A673 (cell line): ENCODE data around the gene INPP4A. TPM values are rescaled to one million over a fixed set of nuclear protein-coding genes. Genes with fewer than 3 reads are reported as not detected.

Experiments used
- BruUV-seq: library from RNA; stranded (reverse); fragments of 400-500 nt; replicated peaks from 2 replicates; lab custom pipeline; 2021; lab: Mats Ljungman, UMichigan
- CTCF ChIA-PET: fragments of 300-600 bp; sonication (Branson Sonifier 250); formaldehyde crosslinking; loops from one replicate; lab custom pipeline; 2022; ENCODE audit warnings: antibody characterized with exemption; lab: Charles Lee
- POLR2A ChIA-PET: fragments of 300-600 bp; sonication (Branson Sonifier 250); formaldehyde crosslinking; loops from one replicate; lab custom pipeline; 2022; ENCODE audit warnings: antibody characterized with exemption; ENCODE audit not compliant: low non-redundant PET; lab: Charles Lee
- DNase-seq: peaks from one replicate; pipeline ENCODE4 v3.0.0-alpha.2; 2015; ENCODE audit warnings: low spot score
- H3K27ac ChIP-seq: fragments of 200-600 bp; sonication (generic); 2 replicates; pipeline ENCODE4 v1.5.1; 2016; ENCODE audit warnings: mixed run types, low read depth, mild to moderate bottlenecking, mixed read lengths, antibody characterized with exemption, low read length; ENCODE audit not compliant: poor library complexity, severe bottlenecking
- H3K27me3 ChIP-seq: fragments of 200-600 bp; sonication (generic); replicated peaks from 2 replicates; pipeline ENCODE4 v1.6.1; 2017; ENCODE audit warnings: mixed run types, low read depth, mild to moderate bottlenecking, mixed read lengths, antibody characterized with exemption, low read length; ENCODE audit not compliant: insufficient read depth, poor library complexity
- H3K36me3 ChIP-seq: fragments of 200-600 bp; sonication (generic); 2 replicates; pipeline ENCODE4 v1.6.1; 2016; ENCODE audit warnings: mixed run types, mild to moderate bottlenecking, mixed read lengths, antibody characterized with exemption, low read length; ENCODE audit not compliant: insufficient read depth, poor library complexity, severe bottlenecking
- H3K4me1 ChIP-seq: fragments of 200-600 bp; sonication (generic); 2 replicates; pipeline ENCODE4 v1.6.1; 2017; ENCODE audit warnings: mixed run types, mild to moderate bottlenecking, mixed read lengths, antibody characterized with exemption, low read length; ENCODE audit not compliant: insufficient read depth, poor library complexity, severe bottlenecking
- H3K4me3 ChIP-seq: fragments of 200-600 bp; sonication (generic); 2 replicates; pipeline ENCODE4 v1.5.1; 2016; ENCODE audit warnings: low read depth, mixed run types, mild to moderate bottlenecking, mixed read lengths, low read length; ENCODE audit not compliant: poor library complexity, severe bottlenecking
- H3K9me3 ChIP-seq: fragments of 200-600 bp; sonication (generic); 2 replicates; pipeline ENCODE4 v1.6.1; 2016; ENCODE audit warnings: mixed run types, low read depth, mild to moderate bottlenecking, mixed read lengths, antibody characterized with exemption, low read length; ENCODE audit not compliant: poor library complexity, severe bottlenecking
- EZH2 ChIP-seq: fragments of 200-600 bp; sonication (generic); IDR thresholded peaks from 2 replicates; pipeline ENCODE4 v1.6.1; 2017; ENCODE audit warnings: borderline replicate concordance, low read depth, mild to moderate bottlenecking, mixed read lengths, antibody characterized with exemption, low read length; ENCODE audit not compliant: poor library complexity, severe bottlenecking
- intact Hi-C: fragments of 100-400 bp; cut with micrococcal nuclease; formaldehyde crosslinking; loops from one replicate; pipeline ENCODE4 v1.10.0; 2022; ENCODE audit not compliant: unreplicated experiment
- total RNA-seq: library from RNA; stranded (reverse); gene quantifications from 2 replicates; pipeline ENCODE4 v1.2.3, GENCODE V29; 2021
- TF ChIP-seq, protein P1 (sequence below): fragments of 300-800, 200-600 bp; sonication (generic); conservative IDR thresholded peaks from 2 replicates; pipeline ENCODE4 v1.5.1; 2017; ENCODE audit warnings: low read depth, mild to moderate bottlenecking, antibody characterized with exemption, low read length, moderate library complexity, mixed read lengths

The INPP4A gene
- total RNA-seq, 1 experiment from 2014 or later: 33.5 TPM

- intact Hi-C loops: no loop called here
- CTCF ChIA-PET: no interaction called here
- no peaks in the 10 kb centered on the region for H3K36me3 ChIP-seq
- TF ChIP-seq EZH2: no peak
- TF ChIP-seq, protein P1, sequence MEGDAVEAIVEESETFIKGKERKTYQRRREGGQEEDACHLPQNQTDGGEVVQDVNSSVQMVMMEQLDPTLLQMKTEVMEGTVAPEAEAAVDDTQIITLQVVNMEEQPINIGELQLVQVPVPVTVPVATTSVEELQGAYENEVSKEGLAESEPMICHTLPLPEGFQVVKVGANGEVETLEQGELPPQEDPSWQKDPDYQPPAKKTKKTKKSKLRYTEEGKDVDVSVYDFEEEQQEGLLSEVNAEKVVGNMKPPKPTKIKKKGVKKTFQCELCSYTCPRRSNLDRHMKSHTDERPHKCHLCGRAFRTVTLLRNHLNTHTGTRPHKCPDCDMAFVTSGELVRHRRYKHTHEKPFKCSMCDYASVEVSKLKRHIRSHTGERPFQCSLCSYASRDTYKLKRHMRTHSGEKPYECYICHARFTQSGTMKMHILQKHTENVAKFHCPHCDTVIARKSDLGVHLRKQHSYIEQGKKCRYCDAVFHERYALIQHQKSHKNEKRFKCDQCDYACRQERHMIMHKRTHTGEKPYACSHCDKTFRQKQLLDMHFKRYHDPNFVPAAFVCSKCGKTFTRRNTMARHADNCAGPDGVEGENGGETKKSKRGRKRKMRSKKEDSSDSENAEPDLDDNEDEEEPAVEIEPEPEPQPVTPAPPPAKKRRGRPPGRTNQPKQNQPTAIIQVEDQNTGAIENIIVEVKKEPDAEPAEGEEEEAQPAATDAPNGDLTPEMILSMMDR: no peak
- no peaks in the 10 kb centered on the region for H3K27me3 ChIP-seq
- POLR2A ChIA-PET: no interaction called here
- H3K4me1 ChIP-seq: peaks cover 8% of the 10 kb centered on the region
- H3K9me3 ChIP-seq: no peaks in the 10 kb centered on the region
- DNase-seq: no peak
- BruUV-seq: no TSS peak
- no peak overlapping the region for H3K27ac ChIP-seq
- no peak overlapping the region for H3K4me3 ChIP-seq
Observed at GRCh38 chr2:98509542-98510321, 65.1 kb downstream of the INPP4A start.

DNA sequence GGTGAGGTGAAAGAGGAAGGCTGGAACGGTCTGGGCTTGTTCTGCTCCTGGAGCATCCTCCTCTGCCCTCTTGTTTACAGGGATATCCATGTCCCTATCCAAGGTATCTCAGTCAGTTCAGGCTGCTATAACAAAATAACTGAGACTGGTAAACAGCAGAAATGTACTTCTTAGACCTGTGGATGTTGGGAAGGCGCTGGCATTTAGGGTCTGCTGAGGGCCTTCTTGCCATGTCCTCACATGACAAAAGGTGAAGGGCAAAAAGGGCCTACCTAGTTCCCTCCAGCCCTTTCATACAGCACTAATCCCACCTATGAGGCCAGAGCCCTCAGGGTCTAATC lies 65.6 kb downstream of the INPP4A start:
- POLR2A ChIA-PET: no interaction called here
- no peaks in the 10 kb centered on the region for H3K9me3 ChIP-seq

DNA sequence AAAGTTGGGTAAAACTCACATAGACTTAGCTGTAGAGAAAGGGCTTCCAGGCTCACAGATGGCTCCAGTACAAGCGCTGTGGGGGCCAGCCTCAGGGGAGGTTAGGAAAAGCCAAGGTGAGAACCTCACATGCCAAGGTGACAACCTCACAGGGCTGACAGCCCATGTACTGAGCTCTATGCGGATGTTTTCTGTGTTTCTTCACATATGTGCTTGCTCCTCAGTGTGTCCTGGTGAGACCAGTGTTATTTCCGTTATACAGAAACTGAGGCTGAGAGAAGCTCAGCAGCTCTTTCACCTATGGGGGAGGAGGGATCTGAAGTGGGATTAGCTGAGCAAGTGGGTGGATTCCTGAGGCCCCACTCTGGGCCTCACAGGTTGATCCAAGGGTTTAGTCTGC lies 67.3 kb downstream of the INPP4A start:
- no TSS peak for BruUV-seq
- CTCF ChIA-PET: no interaction called here
- intact Hi-C loops: no loop called here

More for the DNA sequence above, 65.6 kb downstream of the INPP4A start:
- CTCF ChIA-PET: no interaction called here
- intact Hi-C loops: no loop called here
- Histone ChIP-seq H3K4me3 (no peak overlapping the region), H3K4me1 (peaks cover 9% of the 10 kb centered on the region), H3K36me3 (no peaks in the 10 kb centered on the region), H3K27me3 (no peaks in the 10 kb centered on the region), H3K27ac (no peak overlapping the region)
- no TSS peak for BruUV-seq
- TF ChIP-seq EZH2: no peak
- TF ChIP-seq, protein P1: no peak
- DNase-seq: no peak

More for the DNA sequence above, 67.3 kb downstream of the INPP4A start:
- POLR2A ChIA-PET: no interaction called here
- H3K36me3 ChIP-seq: no peaks in the 10 kb centered on the region
- DNase-seq: no peak
- H3K4me3 ChIP-seq: no peak overlapping the region
- no peaks in the 10 kb centered on the region for H3K27me3 ChIP-seq
- H3K4me1 ChIP-seq: peaks cover 13% of the 10 kb centered on the region
- H3K27ac ChIP-seq: no peak overlapping the region
- H3K9me3 ChIP-seq: no peaks in the 10 kb centered on the region
- TF ChIP-seq EZH2: no peak
- TF ChIP-seq, protein P1: no peak
